Effector CD4-positive, alpha-beta T cell (primary cell): ENCODE results near the gene CPVL. TPM values are rescaled to one million over a fixed set of nuclear protein-coding genes. Genes with fewer than 3 reads are reported as not detected.

Experiments
- DNase-seq: peaks from one replicate; pipeline ENCODE4 v3.0.0-alpha.2; 2020
- total RNA-seq: gene quantifications from one replicate; lab custom pipeline; 2026; lab: John Stamatoyannopoulos, UW

Gene CPVL
- not detected for total RNA-seq

GRCh38 chr7:29146057-29146706 is at the start of gene CPVL:
CPVL (minus strand) TSS chr7:29146537; CDS start chr7:29121061, 25,476 bp downstream.
- DNase-seq, result no peak

DNA sequence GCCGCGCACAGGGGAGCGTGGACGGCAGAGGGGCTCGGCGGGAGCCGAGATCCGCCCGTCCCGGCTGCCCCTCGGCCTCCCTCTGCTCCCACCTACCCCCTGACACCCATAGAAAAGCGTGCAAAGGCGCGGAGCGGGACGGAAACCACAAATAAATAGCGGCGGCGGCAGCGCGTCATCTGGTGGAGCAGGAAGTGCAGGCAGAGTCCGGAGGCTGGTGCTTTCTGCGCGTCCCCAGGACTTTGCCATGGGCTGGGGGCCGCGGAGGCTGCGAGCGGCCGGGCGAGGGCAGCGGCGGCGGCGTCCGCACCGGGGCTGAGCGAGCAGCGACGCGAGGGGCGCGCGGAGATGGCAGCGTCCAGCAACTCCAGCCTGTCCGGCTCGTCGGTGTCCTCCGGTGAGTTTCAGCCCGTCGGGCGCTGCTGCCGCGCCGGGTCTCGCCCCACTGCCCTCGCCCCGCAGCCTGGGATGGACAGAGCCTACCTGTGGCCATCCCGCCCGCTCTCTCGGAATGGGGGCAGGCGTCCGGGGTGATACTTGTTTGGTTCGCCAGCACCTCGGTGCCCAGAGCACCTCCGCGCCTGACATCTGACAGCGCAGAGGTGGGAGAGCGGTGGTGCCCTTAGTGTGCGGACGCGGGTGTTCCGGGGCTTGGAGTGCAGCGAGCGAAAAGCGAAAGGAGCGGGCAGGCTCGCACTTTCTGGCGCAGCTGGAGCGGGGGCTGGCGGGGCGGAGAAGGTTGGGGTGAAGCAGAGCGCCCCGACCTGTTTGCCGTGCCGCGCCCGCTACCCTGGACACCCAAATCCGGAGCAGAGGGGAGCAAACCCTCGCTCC is 48.5 kb upstream of the CPVL start, which contains the start of gene CHN2:
Gene CHN2 (plus strand): TSS at position 182 of the 834 bp plus-strand sequence.
- DNase-seq, result peak; percentile 9

DNA sequence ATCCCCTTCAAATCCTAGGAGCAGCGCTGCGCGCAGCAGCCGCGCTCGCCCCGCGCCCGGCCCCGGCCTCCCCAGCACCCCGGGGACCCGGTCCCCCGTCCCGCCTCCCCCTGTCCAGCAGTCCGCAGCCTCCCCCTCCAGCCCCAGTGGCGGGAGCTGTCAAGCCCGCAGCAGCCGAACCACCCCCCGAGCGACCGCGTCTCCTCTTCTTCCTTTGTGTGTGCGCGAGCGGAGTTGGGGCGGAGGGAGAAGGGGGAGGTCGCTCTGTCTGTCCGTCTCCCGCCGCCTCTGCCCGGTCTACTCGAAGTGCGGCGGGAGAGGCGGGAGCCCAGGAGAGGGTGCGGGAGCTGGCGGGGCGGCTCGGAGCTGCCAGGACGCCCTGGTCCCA is 47.9 kb upstream of the CPVL start:
- no peak for DNase-seq

GRCh38 chr7:29193316-29194205 is 47.2 kb upstream of the CPVL start:
- no peak for DNase-seq

DNA sequence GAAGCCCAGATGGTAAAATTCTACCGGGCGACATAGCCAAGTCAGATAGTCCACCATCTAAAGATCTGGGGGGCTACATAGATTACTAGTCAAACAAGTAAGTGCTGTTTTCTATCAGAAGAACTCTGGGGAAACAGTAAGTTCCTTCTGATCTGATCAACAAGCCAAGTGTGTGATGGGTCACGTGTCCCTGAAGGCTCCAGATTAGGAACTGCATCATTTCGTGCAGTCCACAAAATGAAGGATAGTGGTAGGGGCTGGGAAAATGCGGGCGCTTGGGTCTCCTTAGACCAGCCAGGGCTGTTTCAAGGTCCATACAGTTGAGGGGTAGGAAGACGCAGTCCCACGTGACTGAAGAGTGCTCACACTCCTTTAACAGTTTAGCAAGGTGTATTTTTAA is 46.5 kb upstream of the CPVL start:
- no peak for DNase-seq

GRCh38 chr7:29192323-29192722 is 46.0 kb upstream of the CPVL start:
- DNase-seq, result no peak

GRCh38 chr7:29190349-29191045 is 44.2 kb upstream of the CPVL start:
- no peak for DNase-seq

DNA sequence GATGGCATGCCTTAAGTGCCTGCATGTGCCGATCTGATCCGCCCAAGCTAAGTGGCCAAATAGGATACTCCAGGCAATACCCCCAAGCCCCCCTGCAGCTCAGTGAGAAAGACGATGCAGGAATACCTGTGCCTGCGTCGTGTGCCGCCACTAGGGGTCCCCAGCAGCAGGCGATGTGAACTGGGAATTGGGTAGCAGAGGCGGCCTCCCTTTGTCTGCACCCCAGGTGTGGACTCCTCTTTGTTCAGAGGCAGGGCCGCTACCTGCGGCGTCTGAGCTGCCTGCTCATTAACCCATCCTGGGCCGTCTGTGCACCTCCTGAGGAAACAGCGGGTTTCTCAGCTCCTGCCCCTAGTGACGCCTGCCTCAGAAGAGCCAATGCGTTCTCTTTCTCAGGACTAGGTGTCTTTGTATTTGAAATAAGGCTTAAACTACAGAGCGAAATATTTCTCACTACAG is 43.4 kb upstream of the CPVL start:
- peak; percentile 26 for DNase-seq

- DNase-seq, result no peak
Observed at GRCh38 chr7:29185613-29186012, 39.3 kb upstream of the CPVL start.

DNA sequence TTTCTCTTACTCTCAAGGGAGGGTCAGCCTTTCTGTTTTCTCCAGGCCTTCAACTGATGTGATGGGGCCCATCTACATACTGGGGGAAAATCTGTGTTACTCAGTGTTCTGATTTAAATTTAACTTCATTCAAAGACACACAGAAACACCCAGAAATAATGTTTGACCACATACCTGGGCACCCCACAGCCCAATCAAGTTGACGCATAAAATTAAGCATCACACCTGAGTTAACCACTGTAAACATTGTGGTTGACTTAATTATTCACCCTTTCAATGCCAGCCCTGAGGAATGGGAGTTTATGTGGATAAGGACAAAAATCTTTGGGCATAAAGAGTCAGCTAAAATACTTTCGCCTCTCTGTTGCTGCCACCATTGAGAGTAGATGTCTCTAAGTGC is 38.3 kb upstream of the CPVL start:
- no peak for DNase-seq

- DNase-seq, result no peak
Observed at GRCh38 chr7:29179115-29179514, 32.8 kb upstream of the CPVL start.

DNA sequence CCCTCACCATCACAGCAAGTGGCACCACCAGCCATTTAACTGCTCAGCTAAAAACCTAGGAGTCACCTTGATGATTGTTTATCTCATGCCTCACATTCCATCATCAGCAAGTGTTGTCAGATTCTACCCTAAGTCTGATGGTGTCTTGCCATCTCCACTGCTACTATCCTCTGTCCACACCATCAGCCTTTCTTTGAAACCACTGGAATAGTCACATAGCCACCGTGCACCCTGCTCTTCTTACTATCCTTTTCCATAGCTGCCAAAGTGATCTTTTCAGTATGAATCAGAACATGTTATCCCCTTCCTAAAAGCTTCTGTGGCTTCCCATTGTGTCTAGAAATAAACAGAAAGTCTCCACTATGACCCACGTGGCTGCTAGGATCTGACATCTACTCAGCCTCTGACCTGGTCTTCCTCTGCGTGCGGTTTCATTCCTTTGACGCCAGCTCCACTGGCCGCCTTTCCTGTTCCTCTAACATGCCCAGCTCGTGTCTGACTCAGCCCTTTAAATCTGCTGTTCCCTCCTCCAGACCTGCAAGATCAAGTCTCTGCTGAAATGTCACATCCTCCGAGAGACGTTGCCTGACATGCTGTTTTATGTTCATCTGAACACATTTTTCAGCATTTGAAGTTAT is 31.7 kb upstream of the CPVL start:
- DNase-seq, result no peak

DNA sequence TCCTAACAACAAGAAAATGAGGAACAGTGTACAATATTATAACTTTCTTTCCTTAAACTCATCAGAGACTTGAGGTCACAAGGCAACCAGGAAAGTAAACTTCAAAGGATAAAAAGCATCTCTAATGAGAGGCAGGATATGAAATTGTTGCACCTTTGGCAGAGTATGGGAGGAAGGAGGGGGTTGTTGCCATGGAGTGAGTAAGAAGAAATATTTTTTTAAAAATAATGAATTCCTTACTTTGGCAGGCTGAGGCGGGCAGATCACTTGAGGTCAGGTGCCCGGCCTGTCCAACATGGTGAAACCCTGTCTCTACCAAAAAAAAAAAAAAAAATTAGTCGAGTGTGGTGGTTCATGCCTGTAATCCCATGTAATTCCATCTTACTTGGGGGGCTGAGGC is 27.1 kb upstream of the CPVL start:
- DNase-seq, result no peak

- no peak for DNase-seq
Observed at GRCh38 chr7:29170781-29171180, 24.4 kb upstream of the CPVL start.

- DNase-seq, result no peak
Observed at GRCh38 chr7:29167721-29168120, 21.4 kb upstream of the CPVL start.

DNA sequence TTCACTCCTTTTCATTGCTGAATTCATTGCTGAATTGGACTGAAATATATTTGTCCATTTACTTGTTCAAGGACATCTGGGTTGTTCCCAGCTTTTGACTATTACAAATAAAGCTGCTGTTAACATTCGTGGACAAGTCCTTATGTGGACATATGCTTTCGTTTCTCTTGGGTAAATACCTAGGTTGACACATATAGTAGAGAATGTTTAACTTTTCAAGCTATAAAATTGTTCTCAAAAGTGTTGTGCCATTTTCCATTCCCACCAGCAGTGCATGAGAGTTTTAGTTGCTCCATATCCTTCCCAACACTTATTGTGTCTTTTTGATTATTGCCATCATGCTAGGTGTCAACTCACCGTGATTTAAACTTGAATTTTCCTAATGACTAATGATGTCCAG is 17.5 kb upstream of the CPVL start:
- no peak for DNase-seq

GRCh38 chr7:29162577-29162976 is 16.2 kb upstream of the CPVL start:
- DNase-seq, result no peak

DNA sequence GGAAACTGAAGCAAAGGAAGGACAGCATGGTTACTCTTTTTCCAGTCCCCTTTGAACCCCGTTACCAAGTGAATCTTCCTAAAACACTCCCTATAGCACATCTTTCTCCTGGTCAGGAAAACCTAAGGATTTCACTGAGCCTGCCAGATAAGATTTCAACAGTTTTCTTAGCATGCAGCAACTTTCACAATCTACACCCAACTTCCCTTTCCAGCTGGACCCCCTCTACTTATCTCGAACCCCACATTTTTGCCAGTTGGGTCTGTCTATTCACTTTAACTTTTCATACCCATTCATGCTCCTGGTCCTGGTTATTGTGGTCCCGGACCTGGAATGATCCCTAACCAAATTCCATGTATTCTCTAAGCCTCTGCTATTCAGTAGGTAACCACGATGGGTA is 14.9 kb upstream of the CPVL start:
- DNase-seq, result no peak

DNA sequence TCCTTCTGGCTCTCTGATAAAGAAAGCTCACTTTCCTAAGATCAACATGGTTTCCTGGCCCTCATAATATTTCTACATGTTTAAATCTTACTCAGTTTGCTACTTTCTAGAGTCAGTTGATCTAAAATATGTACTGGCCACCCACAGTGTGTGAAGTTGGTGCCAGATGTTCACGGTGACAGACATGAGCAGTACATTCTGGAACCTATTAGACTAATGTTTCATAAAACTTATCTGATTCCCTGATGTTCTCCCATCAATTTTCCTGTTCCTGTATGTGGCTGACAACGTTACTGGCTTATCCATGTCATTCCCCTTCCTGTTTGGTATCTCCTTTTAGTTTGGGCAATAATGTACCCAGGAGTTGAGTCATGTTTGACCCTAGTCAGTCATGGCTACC is 13.7 kb upstream of the CPVL start:
- no peak for DNase-seq

DNA sequence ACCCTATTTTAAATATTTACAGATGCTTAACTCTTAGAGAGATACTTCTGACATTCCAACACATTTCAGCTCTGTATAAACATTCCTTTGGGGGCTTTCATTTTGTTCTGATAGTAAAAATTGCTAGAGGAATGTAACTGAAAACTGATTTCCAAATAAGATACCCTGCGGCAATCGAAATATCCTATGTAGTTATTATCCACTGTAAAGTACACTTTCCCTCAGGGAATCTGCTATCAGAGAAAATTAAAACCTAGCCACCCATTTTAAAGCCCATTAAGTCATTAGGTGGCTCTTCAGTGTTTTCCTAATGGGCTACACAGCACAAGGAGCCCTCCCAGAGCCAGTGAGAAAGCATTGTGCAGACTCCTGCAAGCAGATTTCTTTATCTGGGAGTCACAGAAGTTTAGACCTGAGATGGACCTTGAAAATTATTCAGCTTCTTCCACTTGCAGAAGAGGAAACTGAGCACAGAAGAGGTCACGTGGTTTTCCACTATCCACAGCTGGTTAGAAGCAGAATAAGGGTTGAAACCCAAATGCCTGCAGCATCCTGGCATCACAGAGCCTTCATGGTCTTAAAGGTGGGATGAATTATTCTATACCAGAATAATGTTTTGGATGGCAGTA is 12.6 kb upstream of the CPVL start:
- no peak for DNase-seq

DNA sequence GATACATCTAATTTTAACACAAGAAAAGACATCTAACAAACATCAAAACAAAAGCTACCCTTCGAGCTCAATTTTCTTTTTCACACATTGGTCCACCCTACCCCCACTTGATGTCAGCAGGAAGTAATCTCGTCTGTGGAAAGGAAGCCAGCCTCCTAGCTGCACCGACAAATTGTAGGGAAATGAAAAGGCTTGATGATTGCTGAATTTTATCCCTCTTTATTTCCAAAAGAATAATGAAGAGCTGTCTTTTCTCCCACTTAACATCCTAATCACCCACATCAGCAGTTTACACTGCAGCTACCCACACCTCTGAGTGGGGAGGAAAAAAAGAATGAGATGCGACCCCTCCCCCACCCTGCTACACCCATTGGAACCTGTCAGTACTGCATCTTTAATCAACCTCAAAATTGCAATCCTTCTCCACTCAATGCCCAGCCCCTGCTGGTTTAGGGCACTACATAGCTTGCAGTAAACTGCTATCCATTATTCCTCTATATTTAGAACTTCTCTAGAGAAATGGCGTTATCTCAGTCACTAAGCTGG is 10.6 kb upstream of the CPVL start:
- no peak for DNase-seq
